ENCODE results near the gene GLTPD2.

- TF ChIP-seq CTCF (IDR thresholded peaks at IDR 0.05): no peak
- TF ChIP-seq POLR2A (IDR thresholded peaks at IDR 0.05): no peak
These were observed 44.9 kb upstream of the GLTPD2 start for GRCh38 chr17:4743898-4744297.

Measured in lower leg skin (tissue), 3 donors.